Esophagus squamous epithelium (tissue), 4 donors: ENCODE results near the gene ITGA6.

Experiments used
- CTCF ChIP-seq, 6 experiments: fragments of 450-650 bp in 4 of 6; fragments of 200-600 bp in 2 of 6; sonication (generic) in 2 of 6; IDR thresholded peaks; one replicate each; pipeline ENCODE4 v1.5.1; 2016 to 2019; ENCODE audit warnings: antibody characterized with exemption in 6 of 6, mild to moderate bottlenecking in 4 of 6, moderate library complexity in 4 of 6
- POLR2A ChIP-seq, 4 donors: fragments of 450-650 bp; IDR thresholded peaks; one replicate each; pipeline ENCODE4 v1.6.1; 2017; ENCODE audit warnings: antibody characterized with exemption in 4 of 4, mild to moderate bottlenecking in 4 of 4, moderate library complexity in 3 of 4

DNA sequence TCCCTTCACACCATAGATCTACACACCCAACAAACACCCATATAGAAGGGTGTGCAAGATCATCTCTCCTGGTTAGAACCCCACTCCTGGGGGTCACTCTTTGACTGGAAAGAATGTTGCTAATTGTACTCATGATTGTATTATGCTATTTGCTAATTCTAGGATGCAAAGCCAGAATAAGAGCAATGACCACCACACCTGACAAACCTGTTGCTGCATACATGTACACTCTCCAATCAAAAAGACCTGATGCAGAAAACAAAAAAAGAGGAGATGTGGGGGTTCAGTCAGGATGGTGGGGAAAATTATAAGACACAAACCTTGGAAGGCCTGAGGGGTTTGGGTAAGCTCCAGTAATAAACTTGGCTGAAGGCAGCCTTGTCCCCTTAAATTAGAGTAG lies 91.6 kb downstream of the ITGA6 start:
- TF ChIP-seq POLR2A (IDR thresholded peaks at IDR 0.05) (no peak), CTCF (IDR thresholded peaks at IDR 0.05) (no peak)
